ENCODE results near the gene SF3B3. TPM values are rescaled to one million over a fixed set of nuclear protein-coding genes. Genes with fewer than 3 reads are reported as not detected.

SF3B3 gene
- 31.2 TPM for total RNA-seq

- peaks cover 5 to 25% of the 10 kb centered on the region in 2 donors for H3K36me3 ChIP-seq
- DNase-seq (ENCODE audit: low spot score in 2 of 2): peak in 1 of 2 donors; percentile 82
- peak within 1 kb of the TSS; percentile 86 to 95 for H3K27ac ChIP-seq
- peaks cover 8 to 25% of the 10 kb centered on the region in 2 donors for H3K4me1 ChIP-seq
- H3K4me3 ChIP-seq: peak within 1 kb of the TSS; percentile 66 to 89
- intact Hi-C loops (cut with DNase I): no loop called here
- no peaks in the 10 kb centered on the region for H3K9me3 ChIP-seq
- no peaks in the 10 kb centered on the region for H3K27me3 ChIP-seq
- no peak for TF ChIP-seq CTCF (IDR thresholded peaks at IDR 0.05)
Measured at GRCh38 chr16:70523743-70524398, at the start of gene SF3B3. Gene SF3B3, plus strand, starts transcription at chr16:70523816. Its CDS starts 2,841 bp downstream, at chr16:70526657.

- Histone ChIP-seq H3K4me1 (peaks cover 0 to 7% of the 10 kb centered on the region in 2 donors), H3K4me3 (no peak overlapping the region), H3K9me3 (no peaks in the 10 kb centered on the region), H3K27ac (no peak overlapping the region), H3K27me3 (no peaks in the 10 kb centered on the region), H3K36me3 (peaks cover 24 to 64% of the 10 kb centered on the region in 2 donors)
- DNase-seq (ENCODE audit: low spot score in 2 of 2): no peak
- intact Hi-C loops (cut with DNase I): no loop called here
- TF ChIP-seq CTCF (IDR thresholded peaks at IDR 0.05): no peak
Measured at GRCh38 chr16:70474320-70475053, 49.1 kb upstream of the SF3B3 start.

GRCh38 chr16:70475054-70475871 lies 48.4 kb upstream of the SF3B3 start:
- H3K9me3 ChIP-seq: no peaks in the 10 kb centered on the region
- intact Hi-C loops (cut with DNase I): no loop called here
- H3K36me3 ChIP-seq: peaks cover 31 to 71% of the 10 kb centered on the region in 2 donors
- TF ChIP-seq CTCF (IDR thresholded peaks at IDR 0.05): no peak
- peaks cover 0 to 7% of the 10 kb centered on the region in 2 donors for H3K4me1 ChIP-seq
- H3K27ac ChIP-seq: no peak overlapping the region
- DNase-seq (ENCODE audit: low spot score in 2 of 2): no peak
- no peaks in the 10 kb centered on the region for H3K27me3 ChIP-seq
- H3K4me3 ChIP-seq: no peak overlapping the region

GRCh38 chr16:70476272-70477020 lies 47.2 kb upstream of the SF3B3 start:
- no peaks in the 10 kb centered on the region for H3K9me3 ChIP-seq
- TF ChIP-seq CTCF (IDR thresholded peaks at IDR 0.05): no peak
- peaks cover 43 to 76% of the 10 kb centered on the region in 2 donors for H3K36me3 ChIP-seq
- H3K27me3 ChIP-seq: no peaks in the 10 kb centered on the region
- H3K4me1 ChIP-seq: peaks cover 0 to 7% of the 10 kb centered on the region in 2 donors
- no peak overlapping the region for H3K4me3 ChIP-seq
- no peak for DNase-seq (ENCODE audit: low spot score in 2 of 2)
- intact Hi-C loops (cut with DNase I): no loop called here
- peak overlapping the region; percentile 38 to 44 for H3K27ac ChIP-seq

GRCh38 chr16:70478169-70478568 lies 45.4 kb upstream of the SF3B3 start:
- peaks cover 0 to 7% of the 10 kb centered on the region in 2 donors for H3K4me1 ChIP-seq
- peaks cover 42 to 71% of the 10 kb centered on the region in 2 donors for H3K36me3 ChIP-seq
- intact Hi-C loops (cut with DNase I): no loop called here

More at GRCh38 chr16:70478169-70478568, 45.4 kb upstream of the SF3B3 start:
- DNase-seq (ENCODE audit: low spot score in 2 of 2): no peak
- Histone ChIP-seq H3K27ac (no peak overlapping the region), H3K9me3 (no peaks in the 10 kb centered on the region), H3K27me3 (no peaks in the 10 kb centered on the region), H3K4me3 (no peak overlapping the region)
- no peak for TF ChIP-seq CTCF (IDR thresholded peaks at IDR 0.05)

Data from ascending aorta (tissue), 2 donors.